Right cardiac atrium (tissue), 5 donors: ENCODE data around the gene GRIN2D. TPM values are rescaled to one million over a fixed set of nuclear protein-coding genes. Genes with fewer than 3 reads are reported as not detected.
A peak's percentile ranks its signal among the peaks of the same experiment; 100 is the strongest.

Experiments used
- ATAC-seq, 2 donors: fragments of 200-7000 bp; cut with Tn5 transposase; one replicate each; pipeline versions ENCODE4 v1.8.0 to v1.9.1; 2020; ENCODE audit warnings: moderate library complexity in 2 of 2, mild to moderate bottlenecking in 1 of 2
- DNase-seq, 3 donors: peaks; one replicate each; pipeline ENCODE4 v3.0.0-alpha.2; 2020
- H3K27ac ChIP-seq: one replicate; pipeline ENCODE4 v1.5.1; 2013; ENCODE audit warnings: mild to moderate bottlenecking, low read length, control low read depth, moderate library complexity
- H3K27me3 ChIP-seq: one replicate; pipeline ENCODE4 v1.6.1; 2013; ENCODE audit not compliant: control insufficient read depth, insufficient read depth
- H3K4me1 ChIP-seq: one replicate; pipeline ENCODE4 v1.6.1; 2013; ENCODE audit warnings: low read length; ENCODE audit not compliant: control insufficient read depth, insufficient read depth
- H3K4me3 ChIP-seq: one replicate; pipeline ENCODE4 v1.5.1; 2013; ENCODE audit warnings: low read length, control low read depth
- H3K9me3 ChIP-seq: one replicate; pipeline ENCODE4 v1.6.1; 2013; ENCODE audit warnings: low read length; ENCODE audit not compliant: control insufficient read depth
- whole genome bisulfite sequencing: extraction: QIAGEN DNeasy Blood & Tissue Kit; methylation state at CpG from one replicate; pipeline ENCODE4 v1.1.7; 2013; 5-methylcytosine and 5-hydroxymethylcytosine counted together
- intact Hi-C, 4 donors: fragments of 100-400 bp; cut with DNase I; formaldehyde crosslinking; loops; one replicate each; pipeline versions ENCODE4 v1.11.0 to v1.14.0; 2022 to 2023
- polyA plus RNA-seq: library from polyadenylated mRNA; stranded (reverse); fragments of 200-250 nt; gene quantifications from one replicate; pipeline ENCODE4 v1.2.3, GENCODE V29; 2013
- total RNA-seq, 4 donors: library from RNA; stranded (reverse); fragmentation: NEBNext Ultra II Directional; extraction: Animal tissue kit (Norgen Biotek cat#: 25700); gene quantifications; one replicate each; pipeline ENCODE4 v1.2.1, GENCODE V29; 2021
- donor health status: healthy with polysubstance abuse.
- donor health status: DM: no; HTN: yes; CAD: no.
- donor health status: DM: no; HTN: no; CAD: no.
- donor health status: DM: no; HTN: yes; CAD: no; lungs with severe emphysema.
- donor health status: DM: yes; HTN: yes; CAD: no.

The GRIN2D gene
- total and polyA plus RNA-seq, 5 donors, result 0.18 to 0.45 (median 0.37) TPM

DNA sequence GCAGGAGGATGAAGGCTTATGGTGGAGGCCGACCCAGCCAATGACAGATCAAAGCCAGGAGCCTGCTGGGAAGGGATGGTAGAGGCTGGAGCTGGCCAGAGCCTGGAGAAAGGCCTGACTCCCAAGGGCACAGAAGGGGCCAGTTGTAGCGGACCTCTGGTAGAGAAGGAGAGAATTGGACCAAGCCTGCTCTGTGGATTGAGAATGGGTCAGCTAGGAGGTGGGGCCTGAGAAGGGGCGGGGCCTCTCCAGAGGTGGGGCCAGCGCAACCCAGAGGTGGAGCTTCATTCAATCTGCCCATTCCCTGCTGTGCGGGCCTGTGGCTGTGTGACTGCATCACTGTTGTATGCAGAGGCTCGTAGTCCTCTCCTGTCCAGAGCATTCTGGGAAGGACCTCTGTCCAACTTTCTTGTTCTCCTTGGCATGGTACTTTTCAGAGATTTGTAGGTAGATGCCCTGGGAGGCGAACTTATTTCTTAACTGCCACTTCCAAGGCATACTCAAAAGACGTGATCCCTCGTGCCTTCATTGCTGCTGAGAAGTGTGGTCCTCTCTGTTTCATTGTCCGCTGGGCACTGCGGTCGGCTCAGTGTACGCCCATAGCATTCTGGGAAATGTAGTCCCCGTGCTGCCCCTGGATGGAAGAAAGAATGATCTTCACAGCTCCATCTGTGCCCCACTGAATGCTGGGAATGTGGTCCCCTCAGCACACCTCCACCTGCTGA lies 6.7 kb downstream of the GRIN2D start:
- intact Hi-C loops, result no loop called here
- Histone ChIP-seq H3K4me1 (no peaks in the 10 kb centered on the region), H3K4me3 (no peak overlapping the region), H3K27ac (peak overlapping the region; percentile 2), H3K9me3 (no peaks in the 10 kb centered on the region), H3K27me3 (no peaks in the 10 kb centered on the region)
- peak; percentile 76 to 81 for ATAC-seq
- WGBS, result 31% methylated on average over 14 of the region's 14 CpGs
- DNase-seq, result peak; percentile 73 to 87 (median 86)

DNA sequence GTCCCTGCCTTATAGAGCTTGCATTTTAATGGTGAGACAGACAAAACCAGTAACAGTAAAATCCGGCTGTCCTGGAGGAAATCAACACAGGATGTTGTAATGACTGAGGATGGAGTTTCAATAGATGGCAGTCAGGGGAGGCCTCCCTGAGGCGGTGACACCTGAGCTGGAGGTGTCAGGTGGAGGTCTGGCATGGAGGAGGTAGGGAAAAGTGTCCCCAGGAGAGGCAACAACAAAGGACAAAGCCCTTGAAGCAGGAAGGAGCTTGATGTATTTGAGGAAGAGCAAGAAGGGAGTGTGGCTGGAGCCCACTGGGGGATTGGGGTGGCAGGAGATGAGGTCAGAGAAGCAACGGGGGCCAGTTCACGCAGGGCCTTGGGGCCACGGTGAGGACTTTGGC lies 7.8 kb downstream of the GRIN2D start:
- no peak overlapping the region for H3K27ac ChIP-seq
- WGBS, result 67% methylated on average over 5 of the region's 5 CpGs
- intact Hi-C loops, result no loop called here
- H3K4me1 ChIP-seq, result no peaks in the 10 kb centered on the region
- H3K4me3 ChIP-seq, result no peak overlapping the region
- no peaks in the 10 kb centered on the region for H3K27me3 ChIP-seq
- ATAC-seq, result no peak
- DNase-seq, result no peak
- no peaks in the 10 kb centered on the region for H3K9me3 ChIP-seq

DNA sequence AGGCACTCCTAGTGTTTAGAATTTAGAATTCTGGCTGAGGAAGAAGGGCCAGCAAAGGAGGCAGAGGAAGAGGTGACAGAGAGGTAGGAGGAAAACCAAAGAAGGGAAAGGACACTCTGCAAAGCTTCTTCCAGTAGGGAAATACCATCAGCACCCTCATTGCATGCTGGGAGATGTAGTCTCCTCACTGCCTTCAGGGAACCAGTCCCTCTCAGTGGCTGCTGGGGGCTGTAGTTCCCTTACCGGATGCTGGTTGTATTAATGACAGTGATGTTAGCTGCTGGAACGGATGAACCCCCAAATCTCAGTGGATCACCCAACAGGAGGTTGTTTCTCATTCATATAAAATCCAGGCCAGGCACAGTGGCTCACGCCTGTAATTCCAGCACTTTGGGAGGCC lies 10.1 kb downstream of the GRIN2D start:
- WGBS, result 34% methylated on average over 3 of the region's 3 CpGs
- ATAC-seq, result peak; percentile 47 to 50
- peak in 1 of 3 donors; percentile 68 for DNase-seq
- Histone ChIP-seq H3K27me3 (no peaks in the 10 kb centered on the region), H3K4me3 (no peak overlapping the region), H3K4me1 (no peaks in the 10 kb centered on the region), H3K27ac (no peak overlapping the region), H3K9me3 (no peaks in the 10 kb centered on the region)
- intact Hi-C loops, result no loop called here

DNA sequence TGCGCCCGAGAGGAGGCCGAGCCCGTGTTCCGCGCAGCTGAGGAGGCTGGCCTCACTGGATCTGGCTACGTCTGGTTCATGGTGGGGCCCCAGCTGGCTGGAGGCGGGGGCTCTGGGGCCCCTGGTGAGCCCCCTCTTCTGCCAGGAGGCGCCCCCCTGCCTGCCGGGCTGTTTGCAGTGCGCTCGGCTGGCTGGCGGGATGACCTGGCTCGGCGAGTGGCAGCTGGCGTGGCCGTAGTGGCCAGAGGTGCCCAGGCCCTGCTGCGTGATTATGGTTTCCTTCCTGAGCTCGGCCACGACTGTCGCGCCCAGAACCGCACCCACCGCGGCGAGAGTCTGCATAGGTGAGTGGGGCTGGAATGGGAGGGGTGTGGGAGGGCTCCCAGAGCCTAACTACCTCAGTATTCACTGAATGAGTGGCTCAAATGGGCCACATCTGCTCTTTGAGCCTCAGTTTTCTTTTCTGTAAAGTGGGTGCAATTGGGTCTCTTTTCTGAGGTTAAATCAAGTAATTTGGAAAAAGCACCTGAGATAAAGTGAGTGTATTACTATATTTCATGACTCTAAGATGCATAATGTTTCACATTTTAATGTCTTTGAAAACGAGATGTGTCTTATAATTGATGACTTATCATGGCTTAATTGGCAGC lies 11.7 kb downstream of the GRIN2D start:
- intact Hi-C loops, result no loop called here
- no peak overlapping the region for H3K27ac ChIP-seq
- no peaks in the 10 kb centered on the region for H3K4me1 ChIP-seq
- H3K27me3 ChIP-seq, result no peaks in the 10 kb centered on the region
- DNase-seq (no peak), ATAC-seq (no peak)
- no peak overlapping the region for H3K4me3 ChIP-seq
- WGBS, result 91% methylated on average over 27 of the region's 27 CpGs
- H3K9me3 ChIP-seq, result no peaks in the 10 kb centered on the region

DNA sequence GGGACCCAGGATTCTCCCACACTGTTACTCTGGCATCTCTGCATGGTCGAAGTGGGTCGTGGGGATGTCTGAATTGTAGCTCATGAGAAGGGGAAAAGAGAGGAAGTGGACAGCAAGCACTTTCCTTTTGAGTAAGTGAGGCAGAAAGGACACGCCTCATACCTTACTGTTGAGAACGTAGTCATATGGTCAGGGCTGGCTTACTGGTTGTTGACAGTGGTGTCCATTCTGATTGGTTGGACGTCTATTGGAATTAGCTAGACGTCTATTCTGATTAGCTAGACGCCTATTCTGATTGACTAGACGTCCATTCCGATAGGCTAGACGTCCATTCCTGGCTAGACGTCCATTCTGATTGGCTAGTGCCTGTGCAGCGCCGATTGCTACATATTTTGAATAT lies 12.4 kb downstream of the GRIN2D start:
- ATAC-seq (no peak), DNase-seq (no peak)
- Histone ChIP-seq H3K4me3 (no peak overlapping the region), H3K9me3 (no peaks in the 10 kb centered on the region), H3K27ac (no peak overlapping the region), H3K27me3 (no peaks in the 10 kb centered on the region), H3K4me1 (no peaks in the 10 kb centered on the region)
- intact Hi-C loops, result no loop called here
- 87% methylated on average over 13 of the region's 13 CpGs for WGBS

DNA sequence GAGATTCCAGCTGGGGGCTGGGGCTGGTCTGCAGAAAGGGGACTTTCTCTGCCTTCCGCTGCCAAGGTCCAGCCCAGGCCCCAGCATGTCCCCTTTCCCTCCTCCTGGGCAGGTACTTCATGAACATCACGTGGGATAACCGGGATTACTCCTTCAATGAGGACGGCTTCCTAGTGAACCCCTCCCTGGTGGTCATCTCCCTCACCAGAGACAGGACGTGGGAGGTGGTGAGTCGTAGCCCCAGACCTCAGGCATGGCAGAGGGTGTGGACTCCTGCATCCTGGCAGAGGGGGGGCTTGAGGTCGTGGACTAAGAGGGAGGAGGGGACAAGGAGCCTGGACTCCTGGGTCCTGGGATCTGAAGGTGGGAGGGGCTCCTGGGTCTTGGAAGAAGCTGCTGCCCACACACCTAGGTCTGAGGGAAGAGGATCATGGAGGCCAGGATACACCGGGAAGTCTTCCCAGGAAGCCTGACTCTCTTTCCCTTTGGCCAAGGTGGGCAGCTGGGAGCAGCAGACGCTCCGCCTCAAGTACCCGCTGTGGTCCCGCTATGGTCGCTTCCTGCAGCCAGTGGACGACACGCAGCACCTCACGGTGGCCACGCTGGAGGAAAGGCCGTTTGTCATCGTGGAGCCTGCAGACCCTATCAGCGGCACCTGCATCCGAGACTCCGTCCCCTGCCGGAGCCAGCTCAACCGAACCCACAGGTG lies 20.6 kb downstream of the GRIN2D start:
- no peak overlapping the region for H3K4me3 ChIP-seq
- H3K4me1 ChIP-seq, result no peaks in the 10 kb centered on the region
- no peak overlapping the region for H3K27ac ChIP-seq
- H3K27me3 ChIP-seq, result no peaks in the 10 kb centered on the region
- 49% methylated on average over 24 of the region's 24 CpGs for WGBS
- no peak for ATAC-seq
- no peaks in the 10 kb centered on the region for H3K9me3 ChIP-seq
- peak in 1 of 3 donors; percentile 63 for DNase-seq
- intact Hi-C loops, result no loop called here

DNA sequence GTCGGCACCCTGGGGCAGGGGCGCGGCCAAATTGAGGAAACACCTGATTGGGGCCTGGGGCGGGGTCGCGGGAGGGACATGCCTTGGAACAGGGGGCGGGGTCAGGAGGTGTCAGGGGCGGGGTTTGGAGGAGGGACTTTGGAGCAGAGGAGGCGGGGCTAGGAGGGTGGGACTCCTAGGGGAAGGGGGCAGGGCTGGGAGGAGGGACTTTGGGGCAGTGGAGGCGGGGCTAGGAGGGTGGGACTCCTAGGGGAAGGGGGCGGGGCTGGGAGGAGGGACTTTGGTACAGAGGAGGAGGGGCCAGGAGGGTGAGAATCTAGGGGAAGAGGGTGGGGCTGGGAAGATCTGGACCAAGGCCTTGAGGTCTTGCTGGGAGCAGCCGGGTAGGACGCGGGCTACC lies 21.9 kb downstream of the GRIN2D start:
- Histone ChIP-seq H3K4me1 (no peaks in the 10 kb centered on the region), H3K9me3 (no peaks in the 10 kb centered on the region), H3K4me3 (no peak overlapping the region), H3K27me3 (no peaks in the 10 kb centered on the region), H3K27ac (no peak overlapping the region)
- ATAC-seq, result peak; percentile 92 to 94
- WGBS, result 29% methylated on average over 14 of the region's 14 CpGs
- intact Hi-C loops, result no loop called here
- DNase-seq, result peak; percentile 86 to 94 (median 92)

DNA sequence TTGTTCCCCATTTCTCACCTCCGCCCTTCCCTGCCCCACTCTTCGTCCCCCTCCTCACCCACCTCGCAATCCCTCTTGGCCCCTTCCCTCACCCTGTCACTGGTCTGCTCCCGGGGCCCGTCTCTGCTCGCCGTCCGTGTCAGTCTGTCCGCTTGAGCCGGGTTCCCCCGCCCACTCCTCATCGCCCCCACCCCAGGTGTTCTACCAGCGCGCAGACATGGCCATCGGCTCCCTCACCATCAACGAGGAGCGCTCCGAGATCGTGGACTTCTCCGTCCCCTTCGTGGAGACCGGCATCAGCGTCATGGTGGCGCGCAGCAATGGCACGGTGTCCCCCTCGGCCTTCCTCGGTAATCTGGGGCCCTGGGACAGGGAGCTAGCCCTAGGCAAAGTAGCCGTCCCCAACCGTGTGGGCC lies 22.3 kb downstream of the GRIN2D start:
- 42% methylated on average over 30 of the region's 30 CpGs for WGBS
- peak in 1 of 2 donors; percentile 2 for ATAC-seq
- peak in 1 of 3 donors; percentile 72 for DNase-seq
- Histone ChIP-seq H3K9me3 (no peaks in the 10 kb centered on the region), H3K27me3 (no peaks in the 10 kb centered on the region), H3K27ac (no peak overlapping the region), H3K4me3 (peak overlapping the region; percentile 1), H3K4me1 (no peaks in the 10 kb centered on the region)
- intact Hi-C loops, result no loop called here

DNA sequence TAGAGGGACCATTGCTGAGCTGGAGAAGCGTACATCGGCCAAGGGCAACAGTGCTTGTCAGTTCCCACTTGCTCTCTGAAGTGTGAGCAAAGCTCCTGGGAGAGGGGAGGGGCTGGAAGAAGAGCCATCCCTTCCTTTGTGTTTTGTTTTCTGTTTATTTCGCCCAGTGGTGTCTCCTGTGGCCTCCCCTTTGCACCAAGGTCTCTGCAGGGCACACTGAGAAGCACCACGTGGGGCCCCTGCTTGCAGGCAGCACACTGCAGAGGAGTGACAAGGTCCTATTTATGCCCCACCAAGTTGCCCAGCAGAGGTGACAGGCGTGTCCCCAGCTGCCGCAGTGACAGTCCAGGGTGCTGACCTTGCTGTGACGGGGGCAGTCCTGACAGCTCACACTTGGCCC lies 24.0 kb downstream of the GRIN2D start:
- Histone ChIP-seq H3K9me3 (no peaks in the 10 kb centered on the region), H3K27me3 (no peaks in the 10 kb centered on the region), H3K4me3 (no peak overlapping the region), H3K27ac (no peak overlapping the region), H3K4me1 (no peaks in the 10 kb centered on the region)
- 67% methylated on average over 7 of the region's 7 CpGs for WGBS
- DNase-seq, result no peak
- ATAC-seq, result no peak
- intact Hi-C loops, result no loop called here

DNA sequence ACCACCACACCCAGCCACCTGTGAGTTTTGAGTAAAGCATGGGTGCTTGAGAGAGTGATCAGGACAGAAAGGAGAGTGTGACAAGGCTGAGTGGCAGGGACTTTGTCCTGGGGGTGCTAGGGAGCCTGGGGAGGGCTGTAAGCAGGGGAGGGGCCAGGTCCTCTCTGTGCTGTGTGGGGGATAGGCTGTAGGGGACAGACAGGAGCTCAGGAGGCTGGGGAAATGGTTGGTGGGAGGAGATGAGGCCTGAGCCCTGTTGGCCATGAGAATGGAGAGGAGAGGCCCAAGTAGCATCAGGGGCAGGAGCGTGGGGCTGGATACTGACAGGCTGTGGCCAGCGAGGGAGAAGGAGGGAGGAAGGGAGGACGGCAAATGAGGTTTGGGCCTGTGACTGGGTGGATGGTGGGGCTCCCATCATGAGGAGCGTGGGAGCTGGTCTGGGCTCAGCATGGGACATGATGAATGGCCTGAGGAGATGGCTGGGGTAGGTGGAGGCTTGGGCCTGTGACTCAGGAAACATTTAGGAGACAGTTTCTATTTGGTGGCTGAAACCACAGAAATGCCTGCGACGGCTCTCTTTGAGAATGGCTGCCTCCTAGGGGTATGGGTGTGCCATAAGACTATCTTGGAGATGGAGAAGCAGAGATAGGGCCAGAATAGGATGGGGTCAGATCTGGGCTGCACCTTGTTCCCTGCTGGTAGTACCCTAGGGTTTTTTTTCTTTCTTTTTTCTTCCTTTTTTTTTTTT lies 25.0 kb downstream of the GRIN2D start:
- no peaks in the 10 kb centered on the region for H3K9me3 ChIP-seq
- ATAC-seq (no peak), DNase-seq (no peak)
- intact Hi-C loops, result no loop called here
- H3K27ac ChIP-seq, result no peak overlapping the region
- no peak overlapping the region for H3K4me3 ChIP-seq
- WGBS, result 84% methylated on average over 6 of the region's 6 CpGs
- no peaks in the 10 kb centered on the region for H3K4me1 ChIP-seq
- no peaks in the 10 kb centered on the region for H3K27me3 ChIP-seq
